Measurements from ENCODE around the gene EARS2. TPM values are rescaled to one million over a fixed set of nuclear protein-coding genes. Genes with fewer than 3 reads are reported as not detected.

EARS2 gene
- total and polyA plus RNA-seq, 9 of the 15 experiments (the other 6 are each of a cell fraction or from before 2014, with no cell fraction given): 17.6 to 58.6 (median 36.3) TPM

- TF ChIP-seq ZNF561 (CRISPR knock-in tag; conservative IDR thresholded peaks at IDR 0.05) (no peak), PPARD (CRISPR knock-in tag; IDR thresholded peaks at IDR 0.05) (no peak), MBD2 (IDR thresholded peaks at IDR 0.05; ENCODE audit: borderline replicate concordance, low read depth) (no peak), ZNF175 (CRISPR knock-in tag; IDR thresholded peaks at IDR 0.05; ENCODE audit: low read depth) (no peak)
Measured at GRCh38 chr16:23563186-23563585, 6.0 kb upstream of the EARS2 start (continued).

GRCh38 chr16:23562505-23562904, 5.4 kb upstream of the EARS2 start:
- FAIRE-seq (no peak), DNase-seq (ENCODE audit: extremely low read depth in 1 of 4, low spot score in 3 of 4) (no peak), ATAC-seq (no peak)
- ChIA-PET CTCF (ENCODE audit: low intra/inter-chr PET ratio) (no interaction called here), POLR2A (no interaction called here)
- Histone ChIP-seq H4K20me1 (replicated peaks; ENCODE audit: control insufficient read depth, insufficient read depth, low read length) (no peaks in the 10 kb centered on the region), H3K36me3 (ENCODE audit: control insufficient read depth, insufficient read depth, low read length) (peaks cover 84% of the 10 kb centered on the region), H3K9me3 (replicated peaks; ENCODE audit: control insufficient read depth, insufficient read depth, low read depth, low read length) (no peaks in the 10 kb centered on the region), H3K27ac (ENCODE audit: extremely low read depth, low read depth, low read length) (no peak overlapping the region), H3K4me2 (ENCODE audit: insufficient read depth, low read length) (no peak overlapping the region), H3K9me1 (ENCODE audit: control insufficient read depth, insufficient read depth, low read length) (no peaks in the 10 kb centered on the region), H3K9ac (ENCODE audit: insufficient read depth in 1 of 2, low read depth in 2 of 2, low read length in 2 of 2) (no peak overlapping the region), H2AFZ (ENCODE audit: low read depth, low read length) (no peak overlapping the region), H3K4me3 (no peak overlapping the region), H3K4me1 (replicated peaks in 1 of 2; ENCODE audit: control insufficient read depth in 2 of 2, insufficient read depth in 2 of 2, low read length in 2 of 2) (peaks cover 3 to 6% of the 10 kb centered on the region in 2 experiments; a peak in 2 of 5 replicates), H3K79me2 (ENCODE audit: control insufficient read depth, insufficient read depth, low read length) (peaks cover 35% of the 10 kb centered on the region), H3K27me3 (ENCODE audit: control insufficient read depth in 2 of 2, insufficient read depth in 2 of 2, low read length in 2 of 2) (no peaks in the 10 kb centered on the region)
- in situ Hi-C loops (cut with MboI): no loop called here
- intact Hi-C loops (cut with micrococcal nuclease): no loop called here
- no peak for TF ChIP-seq SIN3B (IDR thresholded peaks at IDR 0.05; ENCODE audit: low read depth)
- TF ChIP-seq ZNF316 (IDR thresholded peaks at IDR 0.05): no peak
- no peak for TF ChIP-seq ZC3H4 (CRISPR knock-in tag; IDR thresholded peaks at IDR 0.05; ENCODE audit: borderline replicate concordance)
- 94% methylated on average over 10 of the region's 13 CpGs for WGBS (ENCODE audit: insufficient coverage, low coverage, missing lambda C conversion rate)
- no TSS peak for BruUV-seq (replicated peaks)
